ENCODE results near the gene GFRA1.

GFRA1 gene

GRCh38 chr10:116162851-116163250 is 110.2 kb downstream of the GFRA1 start:
- Histone ChIP-seq H3K4me3 (ENCODE audit: severe bottlenecking) (no peak overlapping the region), H3K27me3 (ENCODE audit: insufficient read depth, poor library complexity, severe bottlenecking) (no peaks in the 10 kb centered on the region), H3K27ac (ENCODE audit: poor library complexity, severe bottlenecking) (no peak overlapping the region), H3K36me3 (ENCODE audit: low read depth) (no peaks in the 10 kb centered on the region), H3K9me3 (ENCODE audit: severe bottlenecking) (no peaks in the 10 kb centered on the region), H3K4me1 (ENCODE audit: insufficient read depth, poor library complexity, severe bottlenecking) (no peaks in the 10 kb centered on the region)
- no peak for DNase-seq (ENCODE audit: low spot score)
- ATAC-seq (ENCODE audit: low read depth) = no peak
- no peak for TF ChIP-seq CTCF (IDR thresholded peaks at IDR 0.05; ENCODE audit: poor library complexity, severe bottlenecking)

- Histone ChIP-seq H3K9me3 (ENCODE audit: severe bottlenecking) (no peaks in the 10 kb centered on the region), H3K4me1 (ENCODE audit: insufficient read depth, poor library complexity, severe bottlenecking) (no peaks in the 10 kb centered on the region), H3K27ac (ENCODE audit: poor library complexity, severe bottlenecking) (no peak overlapping the region), H3K4me3 (ENCODE audit: severe bottlenecking) (no peak overlapping the region), H3K27me3 (ENCODE audit: insufficient read depth, poor library complexity, severe bottlenecking) (no peaks in the 10 kb centered on the region), H3K36me3 (ENCODE audit: low read depth) (no peaks in the 10 kb centered on the region)
- DNase-seq (ENCODE audit: low spot score) (no peak), ATAC-seq (ENCODE audit: low read depth) (no peak)
- TF ChIP-seq CTCF (IDR thresholded peaks at IDR 0.05; ENCODE audit: poor library complexity, severe bottlenecking) = no peak
These were observed 112.7 kb downstream of the GFRA1 start for GRCh38 chr10:116160271-116160670.

- Histone ChIP-seq H3K36me3 (ENCODE audit: low read depth) (no peaks in the 10 kb centered on the region), H3K4me3 (ENCODE audit: severe bottlenecking) (no peak overlapping the region), H3K4me1 (ENCODE audit: insufficient read depth, poor library complexity, severe bottlenecking) (no peaks in the 10 kb centered on the region), H3K27ac (ENCODE audit: poor library complexity, severe bottlenecking) (no peak overlapping the region), H3K9me3 (ENCODE audit: severe bottlenecking) (no peaks in the 10 kb centered on the region), H3K27me3 (ENCODE audit: insufficient read depth, poor library complexity, severe bottlenecking) (no peaks in the 10 kb centered on the region)
- no peak for DNase-seq (ENCODE audit: low spot score)
- no peak for TF ChIP-seq CTCF (IDR thresholded peaks at IDR 0.05; ENCODE audit: poor library complexity, severe bottlenecking)
- ATAC-seq (ENCODE audit: low read depth) = no peak
These were observed 113.8 kb downstream of the GFRA1 start for GRCh38 chr10:116159197-116159596.

- no peak for ATAC-seq (ENCODE audit: low read depth)
- no peak for TF ChIP-seq CTCF (IDR thresholded peaks at IDR 0.05; ENCODE audit: poor library complexity, severe bottlenecking)
- Histone ChIP-seq H3K9me3 (ENCODE audit: severe bottlenecking) (no peaks in the 10 kb centered on the region), H3K27ac (ENCODE audit: poor library complexity, severe bottlenecking) (no peak overlapping the region), H3K4me3 (ENCODE audit: severe bottlenecking) (no peak overlapping the region), H3K27me3 (ENCODE audit: insufficient read depth, poor library complexity, severe bottlenecking) (no peaks in the 10 kb centered on the region), H3K36me3 (ENCODE audit: low read depth) (no peaks in the 10 kb centered on the region), H3K4me1 (ENCODE audit: insufficient read depth, poor library complexity, severe bottlenecking) (no peaks in the 10 kb centered on the region)
- DNase-seq (ENCODE audit: low spot score) = no peak
These were observed 115.0 kb downstream of the GFRA1 start for GRCh38 chr10:116158036-116158435.

GRCh38 chr10:116157485-116157884 is 115.5 kb downstream of the GFRA1 start:
- Histone ChIP-seq H3K27ac (ENCODE audit: poor library complexity, severe bottlenecking) (no peak overlapping the region), H3K9me3 (ENCODE audit: severe bottlenecking) (no peaks in the 10 kb centered on the region)

More at GRCh38 chr10:116157485-116157884, 115.5 kb downstream of the GFRA1 start:
- Histone ChIP-seq H3K4me1 (ENCODE audit: insufficient read depth, poor library complexity, severe bottlenecking) (no peaks in the 10 kb centered on the region), H3K36me3 (ENCODE audit: low read depth) (no peaks in the 10 kb centered on the region), H3K27me3 (ENCODE audit: insufficient read depth, poor library complexity, severe bottlenecking) (no peaks in the 10 kb centered on the region), H3K4me3 (ENCODE audit: severe bottlenecking) (no peak overlapping the region)
- no peak for ATAC-seq (ENCODE audit: low read depth)
- no peak for DNase-seq (ENCODE audit: low spot score)
- no peak for TF ChIP-seq CTCF (IDR thresholded peaks at IDR 0.05; ENCODE audit: poor library complexity, severe bottlenecking)
